HFFc6 (cell line): Measurements from ENCODE around the gene SRL. TPM values are rescaled to one million over a fixed set of nuclear protein-coding genes. Genes with fewer than 3 reads are reported as not detected.

Experiments used
- DNase-seq: peaks from one replicate; pipeline ENCODE4 v3.0.0-alpha.2; 2018
- H3K27ac Mint-ChIP-seq: 2 replicates; pipeline ENCODE4 v1.8.0; 2020; ENCODE audit warnings: mild to moderate bottlenecking, mixed read lengths
- H3K27me3 Mint-ChIP-seq: 2 replicates; pipeline ENCODE4 v1.8.0; 2021; ENCODE audit warnings: mild to moderate bottlenecking, moderate library complexity, mixed read lengths; ENCODE audit not compliant: insufficient read depth
- H3K36me3 Mint-ChIP-seq: 2 replicates; pipeline ENCODE4 v1.8.0; 2021; ENCODE audit warnings: low read depth, mixed read lengths
- H3K4me1 Mint-ChIP-seq: 2 replicates; pipeline ENCODE4 v1.8.0; 2020; ENCODE audit warnings: low read depth, mixed read lengths
- H3K4me3 Mint-ChIP-seq: 2 replicates; pipeline ENCODE4 v1.8.0; 2020; ENCODE audit warnings: mild to moderate bottlenecking, moderate library complexity, mixed read lengths
- H3K9me3 Mint-ChIP-seq: 2 replicates; pipeline ENCODE4 v1.8.0; 2020; ENCODE audit warnings: mild to moderate bottlenecking, mixed read lengths
- CTCF ChIP-seq: fragments of 200-600 bp; sonication (generic); IDR thresholded peaks from 2 replicates; pipeline ENCODE4 v1.5.0; 2021; ENCODE audit warnings: antibody characterized with exemption, mild to moderate bottlenecking
- total RNA-seq, 6 experiments: library from RNA; stranded (reverse); fragmentation: NEBNext Ultra II Directional; extraction: Animal tissue kit (Norgen Biotek cat#: 25700); gene quantifications; 2 replicates in 1 of 6; 3 replicates in 5 of 6; pipeline ENCODE4 v1.2.3, GENCODE V29; 2021

SRL gene
- total RNA-seq, 6 experiments from 2014 or later, result not detected

GRCh38 chr16:4209666-4210065 lies 32.2 kb downstream of the SRL start:
- no peaks in the 10 kb centered on the region for H3K9me3 Mint-ChIP-seq
- no peak overlapping the region for H3K4me3 Mint-ChIP-seq
- no peaks in the 10 kb centered on the region for H3K36me3 Mint-ChIP-seq
- H3K4me1 Mint-ChIP-seq, result no peaks in the 10 kb centered on the region
- DNase-seq, result no peak
- peaks cover 2% of the 10 kb centered on the region; the same call in 1 of the 2 replicates for H3K27me3 Mint-ChIP-seq
- no peak for TF ChIP-seq CTCF
- no peak overlapping the region for H3K27ac Mint-ChIP-seq

- Mint-ChIP-seq H3K36me3 (no peaks in the 10 kb centered on the region), H3K9me3 (no peaks in the 10 kb centered on the region), H3K4me1 (no peaks in the 10 kb centered on the region), H3K27ac (no peak overlapping the region), H3K4me3 (no peak overlapping the region), H3K27me3 (peaks cover 4% of the 10 kb centered on the region)
- DNase-seq, result no peak
- no peak for TF ChIP-seq CTCF
These were observed 33.5 kb downstream of the SRL start for GRCh38 chr16:4208341-4208751.

- no peaks in the 10 kb centered on the region for H3K4me1 Mint-ChIP-seq
- DNase-seq, result no peak
- H3K9me3 Mint-ChIP-seq, result no peaks in the 10 kb centered on the region
- no peak for TF ChIP-seq CTCF
- H3K27ac Mint-ChIP-seq, result no peak overlapping the region
- peaks cover 4% of the 10 kb centered on the region for H3K27me3 Mint-ChIP-seq
- H3K36me3 Mint-ChIP-seq, result no peaks in the 10 kb centered on the region
- no peak overlapping the region for H3K4me3 Mint-ChIP-seq
These were observed 34.1 kb downstream of the SRL start for GRCh38 chr16:4207683-4208340.

- Mint-ChIP-seq H3K36me3 (no peaks in the 10 kb centered on the region), H3K27me3 (peaks cover 4% of the 10 kb centered on the region), H3K4me1 (no peaks in the 10 kb centered on the region), H3K27ac (no peak overlapping the region), H3K9me3 (no peaks in the 10 kb centered on the region), H3K4me3 (no peak overlapping the region)
- TF ChIP-seq CTCF, result no peak
- DNase-seq, result no peak
These were observed 34.7 kb downstream of the SRL start for GRCh38 chr16:4207229-4207628.

GRCh38 chr16:4206680-4207079 lies 35.2 kb downstream of the SRL start:
- Mint-ChIP-seq H3K36me3 (no peaks in the 10 kb centered on the region), H3K4me3 (no peak overlapping the region), H3K9me3 (no peaks in the 10 kb centered on the region), H3K4me1 (no peaks in the 10 kb centered on the region), H3K27ac (no peak overlapping the region), H3K27me3 (peaks cover 4% of the 10 kb centered on the region)
- TF ChIP-seq CTCF, result no peak
- no peak for DNase-seq
